GM18861 (cell line): ENCODE results near the gene GJC3.
"Not testable (repeated sequence)": the region's sequence is repeated elsewhere in the genome, so short reads cannot be mapped to it uniquely, and the experiment has no call there.

Experiments used
- ATAC-seq: cut with Tn5 transposase; IDR thresholded peaks from one replicate; pipeline ENCODE4 v1.9.1; 2021; ENCODE audit not compliant: unreplicated experiment

GJC3 gene

DNA sequence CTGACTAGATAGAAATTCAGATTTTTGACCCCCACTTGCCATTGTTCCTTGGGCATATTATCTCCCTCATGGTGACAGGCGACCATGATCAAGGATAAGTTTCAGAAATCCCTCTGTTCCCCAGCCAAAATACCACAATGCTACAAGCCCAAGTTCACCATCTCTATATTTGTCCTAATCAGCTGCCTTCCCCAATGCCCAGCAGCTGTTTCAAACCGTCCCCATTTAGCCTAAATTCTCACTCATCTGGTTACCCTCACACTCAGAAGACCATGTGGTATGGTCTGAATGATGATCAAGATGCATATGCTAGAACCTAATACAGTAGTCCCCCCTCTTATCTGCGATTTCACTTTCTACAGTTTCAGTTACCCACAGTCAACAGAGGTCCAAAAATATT, 956 bp upstream of the GJC3 start:
- no peak for ATAC-seq

DNA sequence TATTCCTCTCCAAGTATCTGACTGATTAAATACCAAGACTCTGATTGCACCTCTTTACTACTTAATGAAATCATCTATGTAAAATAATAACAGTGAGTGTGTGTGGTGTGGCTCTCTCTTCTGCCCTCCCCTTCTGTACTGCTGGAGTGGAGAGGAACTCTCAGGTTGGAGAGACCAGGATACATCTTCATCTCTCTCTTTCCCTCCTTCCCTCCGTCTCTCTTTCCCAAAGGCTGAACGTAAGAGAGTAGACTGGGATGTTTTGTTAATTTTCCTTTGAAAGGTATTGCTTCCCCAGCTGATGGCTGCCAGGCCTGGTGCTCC, 272 bp upstream of the GJC3 start:
- no peak for ATAC-seq

DNA sequence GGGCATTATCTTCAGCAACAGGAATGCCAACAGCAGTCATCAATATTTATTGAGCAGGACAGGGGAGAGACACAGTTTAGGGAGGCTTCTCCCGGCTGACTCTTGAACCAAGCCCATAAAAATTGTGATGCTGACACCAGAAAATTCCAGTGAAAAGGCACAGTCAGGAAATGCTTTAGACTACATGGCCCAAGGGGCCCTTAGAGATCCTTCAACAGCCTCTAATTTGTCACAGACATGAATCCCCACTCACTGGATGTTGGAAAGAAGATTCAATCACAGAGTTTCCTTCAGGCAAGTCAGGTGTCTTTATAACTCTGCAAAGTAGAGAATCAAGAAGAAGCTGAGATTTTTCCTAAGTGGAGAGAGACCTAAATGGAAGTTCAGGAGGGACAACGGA, 1.2 kb downstream of the GJC3 start:
- ATAC-seq: no peak

DNA sequence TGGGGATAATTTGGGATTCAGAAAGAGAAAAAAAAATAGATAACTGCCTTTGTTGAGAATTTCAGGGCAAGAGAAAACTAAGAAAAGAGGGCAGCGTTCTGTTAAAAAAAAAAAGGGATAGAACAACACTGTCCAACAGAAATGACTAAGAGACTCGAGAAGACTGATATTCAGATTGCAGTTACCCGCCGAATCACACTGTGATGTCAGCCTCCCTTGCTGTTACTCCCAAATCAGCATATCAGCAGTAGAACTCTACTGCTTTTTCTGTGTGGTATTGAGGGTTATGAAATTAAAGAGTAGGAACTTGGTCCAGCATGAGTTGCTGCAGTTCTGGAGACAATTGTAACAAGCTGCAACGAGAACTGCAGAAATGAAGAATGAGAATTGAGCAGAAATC, 1.9 kb downstream of the GJC3 start:
- no peak for ATAC-seq

DNA sequence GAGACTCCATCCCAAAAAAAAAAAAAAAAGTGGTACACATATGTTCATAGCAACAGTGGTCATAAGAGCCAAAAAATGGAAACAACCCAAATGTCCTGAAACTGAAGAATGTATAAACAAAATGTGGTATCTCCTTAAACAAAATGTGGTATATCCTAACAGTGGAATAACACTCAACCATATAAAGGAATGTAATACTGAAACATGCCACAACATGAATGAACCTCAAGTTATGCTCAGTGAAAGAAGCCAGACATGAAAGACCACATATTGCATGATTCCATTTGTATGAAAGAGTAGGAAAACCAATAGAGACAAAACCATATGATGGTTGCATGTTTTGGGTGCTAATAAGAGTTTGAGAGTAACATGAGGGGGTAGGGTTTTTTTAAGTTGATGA, 3.1 kb downstream of the GJC3 start:
- no peak for ATAC-seq

DNA sequence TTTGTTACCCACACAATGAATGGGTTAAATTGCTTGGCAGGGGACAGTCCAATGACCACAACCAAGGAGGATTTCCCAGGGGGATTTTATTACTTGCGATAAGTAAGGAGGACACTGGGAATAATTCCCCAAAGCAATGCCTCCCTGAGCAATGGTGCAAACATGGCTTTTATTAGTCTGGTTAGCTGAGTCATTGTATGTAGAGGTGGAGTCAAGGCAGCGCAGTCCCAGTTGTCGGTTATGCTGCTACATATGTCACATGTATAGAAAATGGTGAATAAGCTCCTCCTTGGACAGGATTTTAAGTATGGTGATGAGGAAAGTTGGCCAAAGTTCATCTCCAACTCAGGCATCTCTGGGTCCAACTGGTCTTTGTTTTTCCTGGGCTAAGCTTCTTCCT, 6.2 kb downstream of the GJC3 start:
- ATAC-seq: no peak

DNA sequence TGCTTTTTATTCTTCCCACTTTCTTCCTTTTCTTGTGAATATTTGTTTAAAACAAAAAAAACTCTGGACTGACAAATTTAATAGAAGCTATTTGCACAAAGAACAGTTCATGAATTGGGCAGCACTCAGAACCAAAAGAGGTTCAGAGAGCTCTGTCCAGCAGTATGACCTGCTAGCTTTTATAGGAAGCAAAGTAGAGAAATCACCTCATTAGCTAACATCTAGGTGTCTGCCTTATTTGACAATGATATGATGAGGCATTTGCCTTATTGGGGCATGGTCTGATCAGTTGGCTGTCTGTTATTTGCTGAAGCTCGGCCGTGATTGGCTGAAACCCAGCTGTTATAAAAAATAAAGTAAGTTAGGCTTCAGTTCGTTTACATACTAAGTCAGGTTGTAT, 9.3 kb downstream of the GJC3 start:
- ATAC-seq: no peak

DNA sequence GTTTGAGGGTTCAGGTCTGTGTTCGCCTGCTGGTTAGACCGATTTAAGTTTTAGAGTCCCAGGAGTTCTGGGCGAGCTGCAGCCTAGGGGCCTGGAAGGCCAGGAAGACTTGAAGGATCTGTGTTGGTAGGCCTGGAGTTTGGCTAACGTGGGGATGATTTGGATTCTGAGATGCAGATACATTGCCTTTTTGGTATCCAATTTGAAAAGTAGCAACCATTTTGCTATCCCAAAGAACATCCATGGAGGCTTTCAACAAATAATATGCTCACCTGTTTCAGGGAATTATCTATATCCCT, 9.7 kb downstream of the GJC3 start:
- no peak for ATAC-seq

DNA sequence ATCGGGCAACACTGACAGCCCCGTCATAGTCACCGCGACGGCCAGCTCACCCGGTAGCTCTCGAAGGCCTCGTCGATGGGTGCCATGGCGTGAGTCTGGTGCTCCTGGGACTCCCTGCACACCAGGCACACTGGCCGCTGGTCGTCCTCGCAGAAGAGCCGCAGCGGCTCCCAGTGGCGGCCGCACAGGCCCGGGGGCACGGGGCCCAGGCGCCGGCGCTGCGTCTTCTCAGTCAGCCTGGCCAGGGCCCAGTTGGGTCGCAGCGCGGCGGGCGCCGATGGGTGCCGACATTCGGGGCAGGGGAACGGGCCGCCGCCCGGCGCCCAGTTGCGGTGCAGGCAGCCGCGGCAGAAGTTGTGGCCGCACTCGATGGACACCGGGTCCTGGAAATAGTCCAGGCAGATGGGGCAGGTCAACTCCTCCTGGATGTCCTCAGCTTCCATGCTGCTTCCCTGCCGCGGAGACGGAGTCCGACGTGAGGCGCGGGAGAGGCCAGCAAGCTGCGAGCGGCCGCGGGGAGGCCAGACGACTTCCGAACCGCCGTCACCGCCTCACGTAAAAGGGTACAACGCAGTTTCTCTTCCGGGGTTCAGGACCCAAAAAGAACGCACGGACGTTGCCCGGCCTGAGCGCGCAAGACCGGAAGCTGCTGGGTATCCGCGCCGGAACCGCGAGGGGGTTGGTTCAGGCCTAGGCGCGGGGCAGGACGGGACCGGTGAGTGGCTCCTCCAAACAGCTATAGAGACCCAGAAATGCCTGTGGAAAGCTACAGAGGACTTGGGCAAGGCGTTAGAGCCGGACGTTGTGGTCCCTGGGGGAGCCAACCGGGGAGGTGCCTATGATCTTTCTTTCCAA, 10.2 kb downstream of the GJC3 start, which contains the start of gene TRIM4:
TRIM4 (minus strand) TSS at position 572 of the 855 bp plus-strand sequence; CDS start at position 443, 129 bp downstream.
- ATAC-seq: peak; percentile 88

DNA sequence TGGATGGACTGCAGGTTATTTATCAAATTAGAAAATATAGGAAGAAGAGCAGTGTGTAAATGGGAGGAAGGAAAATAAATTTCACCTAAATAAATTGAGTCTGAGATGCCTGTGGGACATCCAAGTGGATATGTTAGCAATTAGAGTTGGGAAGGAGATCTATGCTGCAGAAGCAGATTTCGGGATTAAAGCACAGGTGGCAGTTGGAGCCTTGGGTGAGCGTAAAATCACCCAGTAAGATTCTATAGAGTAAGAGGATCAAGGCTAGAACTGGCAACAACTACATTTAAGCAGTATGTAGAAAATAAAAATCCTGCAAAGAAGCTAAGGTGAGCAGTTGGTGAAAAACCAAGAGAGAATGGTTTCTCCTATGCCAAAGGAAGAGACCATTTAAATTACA, 18.4 kb downstream of the GJC3 start:
- ATAC-seq: no peak

DNA sequence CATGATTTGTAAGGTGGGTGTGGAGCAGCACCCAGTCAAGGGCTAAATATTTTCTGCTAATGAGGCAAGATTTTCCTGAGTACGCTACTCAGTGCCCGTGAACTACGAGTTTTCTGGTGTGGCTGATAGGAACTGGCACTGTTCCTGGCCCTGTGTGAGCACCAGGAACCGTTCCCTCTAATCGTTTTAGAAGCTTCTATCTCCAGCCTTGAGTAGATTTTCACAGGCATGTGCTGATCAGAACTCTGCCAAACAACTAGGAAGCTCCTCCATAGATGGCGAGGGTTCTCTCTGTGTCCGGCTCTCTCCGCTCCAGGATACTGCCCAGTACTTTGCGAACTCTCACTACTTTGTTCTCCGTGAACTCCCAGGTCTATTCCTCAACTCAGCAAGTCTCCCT, 27.8 kb downstream of the GJC3 start:
- ATAC-seq: no peak

DNA sequence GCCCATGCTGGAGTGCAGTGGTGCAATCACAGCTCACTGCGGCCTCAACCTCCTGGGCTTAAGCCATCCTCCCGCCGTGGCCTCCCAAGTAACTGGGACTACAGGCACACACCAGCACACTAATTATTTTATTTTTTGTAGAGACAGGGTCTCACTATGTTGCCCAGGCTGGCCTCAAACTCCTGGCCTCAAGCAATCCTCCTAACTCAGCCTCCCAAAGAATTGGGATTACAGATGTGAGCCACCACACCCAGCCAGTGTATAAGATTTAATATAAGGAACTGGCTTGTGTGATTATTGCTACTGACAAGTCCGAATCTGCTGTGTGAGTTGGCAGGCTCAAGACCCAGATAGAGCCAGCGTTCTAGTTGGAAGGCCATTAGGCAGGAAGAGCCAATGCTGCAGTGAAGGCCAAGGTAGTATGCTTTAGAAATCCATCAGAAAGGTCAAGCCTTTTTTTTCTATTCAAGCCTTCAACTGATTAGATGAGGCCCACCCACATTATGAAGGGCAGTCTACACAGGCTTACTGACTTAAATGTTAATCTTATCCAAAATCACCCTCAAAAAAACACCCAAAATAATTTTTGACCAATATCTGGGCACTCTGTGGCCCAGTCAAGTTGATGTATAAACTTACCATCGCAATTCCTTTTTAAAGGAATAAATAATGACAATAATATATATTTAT, 29.4 kb downstream of the GJC3 start:
- no peak for ATAC-seq

DNA sequence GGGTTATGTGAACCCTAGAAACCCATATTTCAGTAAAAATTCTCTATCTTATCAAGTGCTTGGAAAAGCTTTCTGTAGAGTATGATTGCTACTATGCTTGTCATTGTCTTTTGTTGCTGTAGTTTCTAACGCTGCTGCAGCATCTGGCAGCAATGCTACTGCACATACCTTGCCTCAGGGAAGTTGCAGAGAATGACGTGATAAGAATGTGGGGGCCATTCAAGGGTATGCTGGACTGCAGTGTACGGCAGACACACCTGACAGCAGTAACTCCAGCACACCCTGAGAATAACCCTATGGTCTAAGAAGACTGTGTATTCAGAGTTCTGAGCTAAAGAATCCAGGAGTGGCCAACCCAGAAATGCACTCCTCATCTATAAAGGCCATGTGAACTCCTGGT, 30.6 kb downstream of the GJC3 start:
- no peak for ATAC-seq

DNA sequence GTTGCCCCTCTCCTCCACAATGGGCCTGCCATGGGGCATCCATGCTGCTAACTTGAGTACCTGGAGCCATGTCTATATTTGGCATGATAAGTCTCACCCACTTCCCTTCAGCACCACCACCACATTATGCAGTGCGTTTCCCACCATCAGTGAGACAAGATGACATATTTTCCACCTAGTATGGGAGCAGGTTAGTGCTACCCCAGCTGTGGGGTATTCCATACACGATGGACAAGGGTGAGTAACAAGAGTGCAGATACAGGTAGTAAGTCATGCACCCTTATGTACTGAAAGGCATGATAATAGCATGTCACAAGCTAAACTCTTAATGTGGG, 31.4 kb downstream of the GJC3 start:
- no peak for ATAC-seq

DNA sequence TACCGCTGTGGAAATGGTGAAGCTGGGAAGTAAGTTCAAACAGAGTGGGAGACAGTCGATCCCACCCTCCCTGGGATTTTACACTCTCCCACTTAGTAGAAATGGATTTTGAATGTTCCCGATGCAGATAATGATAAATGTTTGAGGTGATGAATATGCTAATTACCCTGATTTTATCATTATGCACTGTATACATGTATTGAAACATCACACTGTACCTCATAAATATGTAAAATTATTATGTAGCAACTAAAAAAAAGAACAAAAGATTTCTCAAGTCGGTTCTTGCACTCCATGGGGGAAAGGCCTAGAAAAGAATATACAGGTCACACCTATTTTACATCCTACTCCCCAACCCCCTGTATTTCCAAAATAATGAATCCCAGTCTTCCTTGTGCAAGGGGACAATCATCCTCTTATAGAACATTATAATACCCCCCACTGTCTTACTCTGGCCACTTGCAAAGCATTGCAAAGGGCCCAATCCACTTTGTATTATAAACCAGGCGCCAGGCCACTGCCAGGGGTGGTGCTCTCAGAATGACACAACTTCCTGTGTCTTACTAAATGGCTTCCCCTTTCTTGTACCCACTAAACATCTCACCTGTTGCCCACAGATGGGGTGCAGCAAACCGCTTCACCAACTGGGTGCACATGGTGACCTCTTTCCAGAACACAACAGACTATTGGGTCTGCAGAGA, 31.9 kb downstream of the GJC3 start:
- no peak for ATAC-seq

DNA sequence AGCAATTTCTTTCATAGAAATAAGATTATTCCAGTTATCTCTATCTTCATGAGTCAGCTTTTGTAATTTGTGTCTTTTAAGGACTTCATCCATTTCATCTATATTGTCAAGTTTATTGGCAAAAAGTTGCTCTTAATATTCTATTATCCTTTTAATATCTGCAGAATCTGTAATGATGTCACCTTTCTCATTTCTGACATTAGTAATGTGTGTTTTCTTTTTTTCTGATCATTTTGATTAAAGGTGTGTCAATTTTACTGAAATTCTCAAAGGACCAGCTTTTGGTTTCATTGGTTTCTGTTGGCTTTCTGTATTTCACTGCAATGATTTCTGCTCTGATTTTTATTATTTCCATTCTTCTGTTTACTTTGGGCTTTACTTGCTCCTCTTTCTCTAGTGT, 34.7 kb downstream of the GJC3 start:
- no peak for ATAC-seq

DNA sequence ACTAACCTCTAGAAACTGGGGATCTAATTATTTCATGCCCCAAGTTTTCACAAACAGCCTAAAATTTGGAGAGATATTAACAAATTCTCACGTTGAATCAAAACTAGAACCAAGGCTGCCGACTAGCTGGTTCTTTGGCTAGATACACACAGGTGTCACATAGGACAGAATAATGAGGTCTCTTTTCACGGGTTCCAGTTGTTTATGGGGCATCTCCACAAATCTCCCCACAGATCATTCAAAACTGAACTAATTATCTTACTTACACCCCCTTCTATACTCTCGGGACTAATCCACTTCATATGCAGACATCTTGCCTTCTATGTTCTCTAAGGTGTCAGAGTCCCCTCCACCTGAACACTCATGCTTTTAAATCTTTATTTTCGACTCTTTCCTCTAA, 36.1 kb downstream of the GJC3 start:
- no peak for ATAC-seq

DNA sequence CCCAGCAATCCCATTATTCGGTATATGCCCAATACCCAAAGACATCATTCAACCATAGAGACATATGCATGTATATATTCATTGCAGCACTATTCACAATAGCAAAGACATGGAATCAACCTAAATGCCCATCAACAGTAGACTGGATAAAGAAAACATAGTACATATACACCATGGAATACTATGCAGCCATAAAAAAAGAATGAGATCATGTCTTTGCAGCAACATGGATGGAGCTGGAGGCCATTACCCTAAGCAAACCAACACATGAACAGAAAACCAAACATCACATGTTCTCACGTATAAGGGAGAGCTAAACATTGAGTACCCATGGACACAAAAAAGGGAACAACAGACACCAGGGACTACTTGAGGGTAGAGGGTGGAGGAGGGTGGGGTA, 39.1 kb downstream of the GJC3 start:
- not testable (repeated sequence) for ATAC-seq

DNA sequence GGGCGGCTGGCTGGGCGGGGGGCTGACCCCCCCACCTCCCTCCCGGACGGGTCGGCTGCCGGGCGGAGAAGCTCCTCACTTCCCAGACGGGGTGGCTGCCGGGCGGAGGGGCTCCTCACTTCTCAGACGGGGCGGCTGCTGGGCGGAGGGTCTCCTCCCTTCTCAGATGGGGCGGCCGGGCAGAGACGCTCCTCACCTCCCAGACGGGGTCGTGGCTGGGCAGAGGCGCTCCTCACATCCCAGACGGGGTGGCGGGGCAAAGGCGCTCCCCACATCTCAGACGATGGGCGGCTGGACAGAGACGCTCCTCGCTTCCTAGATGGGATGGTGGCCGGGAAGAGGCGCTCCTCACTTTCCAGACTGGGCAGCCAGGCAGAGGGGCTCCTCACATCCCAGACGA, 41.1 kb downstream of the GJC3 start:
- ATAC-seq: not testable (repeated sequence)

DNA sequence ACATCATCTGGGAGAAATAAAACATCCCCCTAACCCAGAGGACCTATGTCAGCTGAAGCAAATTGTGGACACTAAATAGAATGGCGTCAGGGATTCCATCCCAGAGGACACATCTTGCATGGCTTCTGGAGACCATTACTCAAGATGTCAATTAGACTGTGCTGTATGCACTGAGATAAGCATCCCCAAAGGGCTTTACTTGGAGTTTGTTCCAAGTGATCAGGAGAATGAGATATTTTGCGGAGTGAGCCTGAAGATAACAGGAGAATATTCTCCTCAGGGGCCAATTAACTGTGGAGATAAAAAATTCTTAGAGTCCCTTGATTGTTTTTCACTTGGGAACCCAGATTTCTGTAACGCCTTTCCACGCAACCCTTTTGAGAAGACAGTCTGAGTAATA, 48.0 kb downstream of the GJC3 start:
- ATAC-seq: no peak

DNA sequence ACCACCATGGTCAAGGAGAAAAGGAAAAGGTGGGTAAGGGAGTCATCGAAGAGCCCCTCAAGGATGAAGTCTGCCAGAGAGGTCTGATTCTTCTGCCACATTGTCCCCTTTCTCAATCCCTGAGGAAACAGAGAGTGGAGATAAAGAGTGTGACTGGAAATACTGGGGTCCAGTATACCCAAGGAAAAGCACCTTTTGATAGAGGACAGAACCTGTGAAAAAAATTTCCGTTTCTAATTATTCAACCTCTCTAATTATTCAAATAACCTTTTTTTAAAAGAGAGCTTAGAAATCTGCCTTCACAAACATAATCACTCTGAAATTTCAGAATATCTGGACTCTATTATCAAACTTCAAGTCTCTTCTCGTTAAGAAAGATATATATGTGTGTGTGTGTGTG, 52.5 kb downstream of the GJC3 start, which contains the start of gene OR2AE1:
OR2AE1 (minus strand) TSS at position 101 of the 400 bp plus-strand sequence; CDS start at position 101, 0 bp downstream.
- no peak for ATAC-seq

DNA sequence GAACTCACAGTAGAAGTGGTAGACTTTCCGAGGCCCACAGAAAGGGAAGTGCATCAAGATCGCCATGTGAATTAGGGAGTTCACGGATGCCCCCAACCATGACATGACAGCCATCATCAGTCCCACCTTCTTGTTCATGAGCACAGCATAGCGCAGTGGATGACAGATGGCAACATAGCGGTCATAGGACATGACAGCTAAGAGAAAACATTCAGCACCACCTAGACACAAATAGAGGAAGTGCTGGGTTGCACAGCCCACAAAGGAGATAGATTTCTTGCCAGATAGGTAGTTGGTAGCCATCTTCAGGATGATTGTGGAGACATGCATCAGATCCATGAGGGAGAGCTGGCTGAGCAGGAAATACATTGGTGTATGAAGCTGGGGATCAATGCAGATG, 52.9 kb downstream of the GJC3 start:
- ATAC-seq: no peak
